ENCODE data around the gene CEP162. TPM values are rescaled to one million over a fixed set of nuclear protein-coding genes. Genes with fewer than 3 reads are reported as not detected.

The CEP162 gene
- total RNA-seq, 3 donors from 2014 or later, result 7.5 to 13.0 (median 9.5) TPM

- intact Hi-C loops (cut with DNase I, micrococcal nuclease), result no loop called here
- no peaks in the 10 kb centered on the region for H3K36me3 ChIP-seq (ENCODE audit: low read depth)
Observed at GRCh38 chr6:84161190-84161589, 66.3 kb downstream of the CEP162 start.

GRCh38 chr6:84156306-84156705, 71.1 kb downstream of the CEP162 start:
- no peak for TF ChIP-seq CTCF (IDR thresholded peaks at IDR 0.05)
- Histone ChIP-seq H3K4me1 (ENCODE audit: low read depth) (no peaks in the 10 kb centered on the region), H3K4me3 (no peak overlapping the region), H3K9me3 (no peaks in the 10 kb centered on the region), H3K36me3 (ENCODE audit: low read depth) (no peaks in the 10 kb centered on the region)
- DNase-seq (no peak), ATAC-seq (no peak)
- intact Hi-C loops (cut with DNase I, micrococcal nuclease), result no loop called here

More at GRCh38 chr6:84161190-84161589, 66.3 kb downstream of the CEP162 start:
- Histone ChIP-seq H3K4me1 (ENCODE audit: low read depth) (no peaks in the 10 kb centered on the region), H3K9me3 (no peaks in the 10 kb centered on the region), H3K4me3 (no peak overlapping the region)
- DNase-seq, result no peak
- no peak for ATAC-seq
- TF ChIP-seq CTCF (IDR thresholded peaks at IDR 0.05), result no peak

GRCh38 chr6:84151669-84152068, 75.8 kb downstream of the CEP162 start:
- Histone ChIP-seq H3K4me3 (no peak overlapping the region), H3K9me3 (no peaks in the 10 kb centered on the region), H3K4me1 (ENCODE audit: low read depth) (no peaks in the 10 kb centered on the region), H3K36me3 (ENCODE audit: low read depth) (no peaks in the 10 kb centered on the region)
- DNase-seq, result no peak
- ATAC-seq, result no peak
- intact Hi-C loops (cut with DNase I, micrococcal nuclease), result no loop called here
- no peak for TF ChIP-seq CTCF (IDR thresholded peaks at IDR 0.05)

GRCh38 chr6:84150705-84151104, 76.7 kb downstream of the CEP162 start:
- no peaks in the 10 kb centered on the region for H3K9me3 ChIP-seq
- ATAC-seq, result peak; percentile 46
- no peaks in the 10 kb centered on the region for H3K36me3 ChIP-seq (ENCODE audit: low read depth)
- intact Hi-C loops (cut with DNase I, micrococcal nuclease), result no loop called here
- no peaks in the 10 kb centered on the region for H3K4me1 ChIP-seq (ENCODE audit: low read depth)
- no peak overlapping the region for H3K4me3 ChIP-seq
- no peak for DNase-seq
- TF ChIP-seq CTCF (IDR thresholded peaks at IDR 0.05), result no peak

GRCh38 chr6:84141521-84141920, 85.9 kb downstream of the CEP162 start:
- Histone ChIP-seq H3K4me3 (no peak overlapping the region), H3K4me1 (ENCODE audit: low read depth) (no peaks in the 10 kb centered on the region), H3K36me3 (ENCODE audit: low read depth) (no peaks in the 10 kb centered on the region), H3K9me3 (no peaks in the 10 kb centered on the region)
- ATAC-seq, result no peak
- TF ChIP-seq CTCF (IDR thresholded peaks at IDR 0.05), result no peak
- DNase-seq, result no peak
- intact Hi-C loops (cut with DNase I, micrococcal nuclease), result no loop called here

- intact Hi-C loops (cut with DNase I, micrococcal nuclease), result no loop called here
- ATAC-seq, result no peak
- no peak for TF ChIP-seq CTCF (IDR thresholded peaks at IDR 0.05)
- H3K36me3 ChIP-seq (ENCODE audit: low read depth), result no peaks in the 10 kb centered on the region
- no peaks in the 10 kb centered on the region for H3K9me3 ChIP-seq
- no peak overlapping the region for H3K4me3 ChIP-seq
- no peaks in the 10 kb centered on the region for H3K4me1 ChIP-seq (ENCODE audit: low read depth)
- DNase-seq, result no peak
Observed at GRCh38 chr6:84139311-84139710, 88.1 kb downstream of the CEP162 start.
